K562 (cell line): ENCODE data around the gene TSEN54. TPM values are rescaled to one million over a fixed set of nuclear protein-coding genes. Genes with fewer than 3 reads are reported as not detected.

Experiments
- ATAC-seq: fragments of 200-7000 bp; cut with Tn5 transposase; 3 replicates; pipeline ENCODE4 v1.9.1; 2020; ENCODE audit warnings: moderate library complexity
- BruUV-seq: library from RNA; stranded (reverse); fragments of 400-500 nt; replicated peaks from 2 replicates; lab custom pipeline; 2021; lab: Mats Ljungman, UMichigan
- CTCF ChIA-PET: fragments of 300-600 bp; formaldehyde crosslinking; extraction: SDS; loops from one replicate; lab custom pipeline; 2021; ENCODE audit warnings: low intra/inter-chr PET ratio; lab: Yijun Ruan, JAX
- POLR2A ChIA-PET: fragments of 300-600, 350-650 bp; sonication (Branson Sonifier 250); formaldehyde crosslinking; extraction: SDS; loops from one replicate; lab custom pipeline; 2021; ENCODE audit warnings: antibody characterized with exemption, inconsistent platforms; lab: Yijun Ruan, JAX
- DNase-seq, 4 experiments: peaks; one replicate each; pipeline versions ENCODE4 v3.0.0 to v3.0.0-alpha.2; 2011 to 2018; ENCODE audit warnings: low spot score in 3 of 4, mixed read lengths in 3 of 4; ENCODE audit errors: extremely low read depth in 1 of 4
- FAIRE-seq: peaks from 2 replicates; lab custom pipeline; 2011; peaks lifted over from hg19 to GRCh38; lab: Jason Lieb, UNC
- H2AFZ ChIP-seq: 2 replicates; pipeline ENCODE4 v1.6.0; 2011; ENCODE audit warnings: low read depth, low read length, control low read depth, inconsistent platforms
- H3K27ac ChIP-seq: fragments of 200-600 bp; 3 replicates; pipeline ENCODE4 v1.8.0; 2011; ENCODE audit warnings: low read depth, mild to moderate bottlenecking, control low read depth, inconsistent platforms, low read length, moderate library complexity, mixed read lengths; ENCODE audit errors: extremely low read depth
- H3K27me3 ChIP-seq, 2 experiments: fragments of 300-600 bp in 1 of 2; 2 replicates in 1 of 2; 3 replicates in 1 of 2; pipeline versions ENCODE4 v1.6.0 to v1.8.0; 2011; ENCODE audit warnings: inconsistent platforms in 2 of 2, low read length in 2 of 2, mild to moderate bottlenecking in 1 of 2, mixed read lengths in 1 of 2, moderate library complexity in 1 of 2; ENCODE audit not compliant: control insufficient read depth in 2 of 2, insufficient read depth in 2 of 2
- H3K36me3 ChIP-seq: fragments of 300-600 bp; 3 replicates; pipeline ENCODE4 v1.8.0; 2011; ENCODE audit warnings: mild to moderate bottlenecking, low read length, inconsistent platforms; ENCODE audit not compliant: control insufficient read depth, insufficient read depth
- H3K4me1 ChIP-seq, 2 experiments: fragments of 200-600 bp in 1 of 2; replicated peaks in 1 of 2; 2 replicates in 1 of 2; 3 replicates in 1 of 2; pipeline versions ENCODE4 v1.5.1 to v1.8.0; 2011; ENCODE audit warnings: inconsistent platforms in 2 of 2, low read length in 2 of 2, mild to moderate bottlenecking in 1 of 2, mixed read lengths in 1 of 2, moderate library complexity in 1 of 2; ENCODE audit not compliant: control insufficient read depth in 2 of 2, insufficient read depth in 2 of 2
- H3K4me2 ChIP-seq: 2 replicates; pipeline ENCODE4 v1.6.1; 2011; ENCODE audit warnings: low read length, control low read depth, inconsistent platforms, mixed read lengths; ENCODE audit not compliant: insufficient read depth
- H3K4me3 ChIP-seq: fragments of 200-600 bp; sonication (generic), shearing (Covaris generic); 2 replicates; pipeline ENCODE4 v1.5.1; 2016; ENCODE audit warnings: control low read depth, inconsistent platforms
- H3K79me2 ChIP-seq: fragments of 200-600 bp; 3 replicates; pipeline ENCODE4 v1.8.0; 2011; ENCODE audit warnings: low read length, inconsistent platforms; ENCODE audit not compliant: control insufficient read depth, insufficient read depth
- H3K9ac ChIP-seq, 2 experiments: 2 replicates each; pipeline versions ENCODE4 v1.6.0 to v1.6.1; 2011; ENCODE audit warnings: low read depth in 2 of 2, low read length in 2 of 2, control low read depth in 1 of 2, inconsistent platforms in 1 of 2, mild to moderate bottlenecking in 1 of 2, mixed read lengths in 1 of 2; ENCODE audit not compliant: insufficient read depth in 1 of 2
- H3K9me1 ChIP-seq: one replicate; pipeline ENCODE4 v1.6.0; 2011; ENCODE audit warnings: inconsistent platforms, mild to moderate bottlenecking, low read length, moderate library complexity; ENCODE audit not compliant: control insufficient read depth, insufficient read depth
- H3K9me3 ChIP-seq: replicated peaks from 2 replicates; pipeline ENCODE4 v1.5.1; 2011; ENCODE audit warnings: low read depth, low read length, inconsistent platforms; ENCODE audit not compliant: control insufficient read depth, insufficient read depth
- H4K20me1 ChIP-seq: replicated peaks from 2 replicates; pipeline ENCODE4 v1.6.1; 2011; ENCODE audit warnings: low read length, inconsistent platforms, mixed read lengths; ENCODE audit not compliant: control insufficient read depth, insufficient read depth
- CHD1 ChIP-seq: fragments of 200-600 bp; sonication (generic); IDR thresholded peaks from one replicate; pipeline ENCODE4 v1.6.1; 2012; ENCODE audit warnings: mild to moderate bottlenecking, moderate library complexity, low read length, inconsistent platforms
- CREB5 ChIP-seq: fragments of 250-450 bp; sonication (Bioruptor Pico); IDR thresholded peaks from 2 replicates; pipeline ENCODE4 v1.5.0; 2020; ENCODE audit warnings: mild to moderate bottlenecking
- DIDO1 ChIP-seq: fragments of 450-650 bp; IDR thresholded peaks from 2 replicates; pipeline ENCODE4 v1.6.1; 2016; ENCODE audit warnings: low read depth, missing biosample characterization, missing genetic modification characterization
- DNMT1 ChIP-seq: fragments of 450-650 bp; IDR thresholded peaks from 2 replicates; pipeline ENCODE4 v1.6.1; 2016; ENCODE audit warnings: antibody characterized with exemption, mild to moderate bottlenecking
- E2F1 ChIP-seq: sonication (generic); formaldehyde crosslinking; IDR thresholded peaks from 2 replicates; pipeline ENCODE4 v1.8.1; 2023; ENCODE audit warnings: mild to moderate bottlenecking, missing genetic modification reagents, moderate library complexity
- EP400 ChIP-seq: fragments of 450-650 bp; IDR thresholded peaks from 2 replicates; pipeline ENCODE4 v1.6.1; 2017; ENCODE audit warnings: antibody characterized with exemption, mild to moderate bottlenecking, moderate library complexity
- FOXP4 ChIP-seq: sonication (generic); formaldehyde crosslinking; IDR thresholded peaks from 2 replicates; pipeline ENCODE4 v1.8.0; 2022; ENCODE audit warnings: mild to moderate bottlenecking, missing genetic modification reagents, borderline replicate concordance
- HDAC2 ChIP-seq: fragments of 450-650 bp; IDR thresholded peaks from 2 replicates; pipeline ENCODE4 v1.6.1; 2016; ENCODE audit warnings: mild to moderate bottlenecking
- PCBP2 ChIP-seq: fragments of 200-400 bp; formaldehyde crosslinking; IDR thresholded peaks from 2 replicates; pipeline ENCODE4 v1.6.1; 2018; ENCODE audit warnings: low read length, low read depth, mild to moderate bottlenecking, moderate library complexity; ENCODE audit not compliant: poor library complexity, severe bottlenecking
- POLR2AphosphoS2 ChIP-seq: IDR thresholded peaks from 2 replicates; pipeline ENCODE4 v1.6.1; 2012; ENCODE audit warnings: low read length, improper control_type of control experiment
- THAP7 ChIP-seq: fragments of 250-450 bp; sonication (Bioruptor Pico); IDR thresholded peaks from 2 replicates; pipeline ENCODE4 v1.5.0; 2021
- YY1 ChIP-seq, 3 experiments: IDR thresholded peaks; 2 replicates each; pipeline ENCODE4 v1.6.1; 2011; ENCODE audit warnings: low read length in 2 of 3, mild to moderate bottlenecking in 2 of 3, moderate library complexity in 2 of 3, borderline replicate concordance in 1 of 3, control low read depth in 1 of 3, low read depth in 1 of 3; ENCODE audit not compliant: insufficient read depth in 3 of 3, insufficient replicate concordance in 2 of 3, control insufficient read depth in 1 of 3, insufficient read length in 1 of 3; ENCODE audit errors: extremely low read depth in 1 of 3
- ZNF146 ChIP-seq: IDR thresholded peaks from one replicate; pipeline ENCODE4 v1.6.1; 2018; ENCODE audit warnings: missing compliant biosample characterization; ENCODE audit not compliant: unreplicated experiment
- ZNF644 ChIP-seq: fragments of 200-800 bp; sonication (Bioruptor generic); IDR thresholded peaks from 2 replicates; pipeline ENCODE4 v1.6.1; 2016; ENCODE audit warnings: low read depth, missing genetic modification characterization, missing compliant biosample characterization
- WGBS: fragments of 100-300 bp; shearing (Covaris generic); methylation state at CpG from one replicate; pipeline ENCODE4 v1.1.6; 2016; ENCODE audit warnings: low coverage, mixed read lengths; ENCODE audit not compliant: insufficient coverage; ENCODE audit errors: missing lambda C conversion rate; 5-methylcytosine and 5-hydroxymethylcytosine counted together
- in situ Hi-C: fragments of 300-500 bp; cut with MboI; formaldehyde crosslinking; loops from 4 replicates; pipeline ENCODE4 v1.15.0; 2018; ENCODE audit warnings: inconsistent platforms, mixed read lengths
- intact Hi-C: fragments of 100-400 bp; cut with micrococcal nuclease; formaldehyde crosslinking; loops from 2 replicates; pipeline ENCODE4 v1.14.2; 2022
- polyA plus RNA-seq, 8 experiments: library from polyadenylated mRNA; depleted of rRNA in 4 of 8; stranded (reverse) in 5 of 8; unstranded in 3 of 8; fragments of >200 nt; fragmentation: Nextera tagmentation in 2 of 8; fragmentation: Illumina TruSeq in 1 of 8; extraction: Ambion mirVana in 2 of 8; extraction: Trizol in 1 of 8; gene quantifications; 2 replicates each; pipeline versions ENCODE4 v1.2.1 to v1.2.3, GENCODE V29; 2011 to 2014; ENCODE audit warnings: inconsistent platforms in 1 of 8, missing spikeins in 1 of 8
- total RNA-seq, 7 experiments: library from RNA; depleted of rRNA in 6 of 7; stranded (reverse); fragments of >200 nt in 6 of 7; fragmentation: Illumina TruSeq in 2 of 7; extraction: Trizol in 2 of 7; gene quantifications; 2 replicates each; pipeline versions ENCODE4 v1.2.1 to v1.2.3, GENCODE V29; 2011 to 2021; ENCODE audit warnings: low replicate concordance in 1 of 7

The TSEN54 gene
- total and polyA plus RNA-seq, 9 of the 15 experiments (the other 6 are each of a cell fraction or from before 2014, with no cell fraction given): 5.9 to 64.3 (median 48.9) TPM

- no peak overlapping the region for H3K4me2 ChIP-seq
- no peak overlapping the region for H2AFZ ChIP-seq
- peaks cover 17% of the 10 kb centered on the region for H4K20me1 ChIP-seq
- POLR2A ChIA-PET: interaction anchor here (0.6 to 1.8 kb wide), 5 partner anchors 10 to 1014 kb away, joined by 3 to 5 read pairs (median 3); partner anchors contain the start of gene TMEM94
- TF ChIP-seq PCBP2: no peak
- no peak for TF ChIP-seq DNMT1
- TF ChIP-seq FOXP4 (CRISPR knock-in tag): no peak
- TF ChIP-seq CREB5 (CRISPR knock-in tag): no peak
- TF ChIP-seq DIDO1 (tag): no peak
- no peak for TF ChIP-seq EP400
- no peak for TF ChIP-seq ZNF644 (tag)
- TF ChIP-seq ZNF146: no peak
- no peak for TF ChIP-seq CHD1
- TF ChIP-seq YY1 (IDR thresholded peaks at IDR 0.05; ENCODE audit: borderline replicate concordance in 1 of 3, control insufficient read depth in 1 of 3, extremely low read depth in 1 of 3, insufficient read depth in 3 of 3, insufficient read length in 1 of 3, insufficient replicate concordance in 2 of 3, low read depth in 1 of 3, low read length in 2 of 3): no peak
- no peak for TF ChIP-seq POLR2AphosphoS2
- TF ChIP-seq THAP7 (CRISPR knock-in tag): no peak
- TF ChIP-seq E2F1 (CRISPR knock-in tag): no peak
- no peak for TF ChIP-seq HDAC2
- TF ChIP-seq, all 486 proteins: peak for 0
- H3K9me3 ChIP-seq: no peaks in the 10 kb centered on the region
- ATAC-seq (no peak), DNase-seq (no peak), FAIRE-seq (no peak)
- no TSS peak for BruUV-seq
- H3K27ac ChIP-seq: no peak overlapping the region
- 80% methylated on average over 10 of the region's 11 CpGs for WGBS
- H3K9ac ChIP-seq: no peak overlapping the region
- H3K4me1 ChIP-seq: peaks cover 0 to 13% of the 10 kb centered on the region in 2 experiments; a peak in 2 of 5 replicates
- intact Hi-C loops (no loop called here), in situ Hi-C loops (no loop called here)
- no peak overlapping the region for H3K4me3 ChIP-seq
- no peaks in the 10 kb centered on the region for H3K27me3 ChIP-seq
- no peaks in the 10 kb centered on the region for H3K79me2 ChIP-seq
- no peaks in the 10 kb centered on the region for H3K9me1 ChIP-seq
- CTCF ChIA-PET: no interaction called here
- H3K36me3 ChIP-seq: peaks cover 16% of the 10 kb centered on the region
Measured at GRCh38 chr17:75476752-75477489, 39.4 kb upstream of the TSEN54 start.
